SJCRH30 (cell line): ENCODE measurements around the gene CRLF1. TPM values are rescaled to one million over a fixed set of nuclear protein-coding genes. Genes with fewer than 3 reads are reported as not detected.
A peak's percentile ranks its signal among the peaks of the same experiment; 100 is the strongest.

Experiments used
- DNase-seq, 2 experiments: peaks; one replicate each; pipeline ENCODE4 v3.0.0-alpha.2; 2015 to 2020
- H3K27ac ChIP-seq: fragments of 250-450 bp; sonication (Bioruptor Pico); 2 replicates; pipeline ENCODE4 v1.5.1; 2020; ENCODE audit warnings: mild to moderate bottlenecking, moderate library complexity
- H3K27me3 ChIP-seq: fragments of 250-450 bp; sonication (Bioruptor Pico); 2 replicates; pipeline ENCODE4 v1.5.1; 2020; ENCODE audit warnings: mild to moderate bottlenecking, moderate library complexity
- H3K36me3 ChIP-seq: fragments of 250-450 bp; sonication (Bioruptor Pico); 2 replicates; pipeline ENCODE4 v1.5.1; 2020; ENCODE audit warnings: mild to moderate bottlenecking, moderate library complexity
- H3K4me1 ChIP-seq: fragments of 250-450 bp; sonication (Bioruptor Pico); 2 replicates; pipeline ENCODE4 v1.5.1; 2020; ENCODE audit warnings: mild to moderate bottlenecking, moderate library complexity
- H3K4me3 ChIP-seq: fragments of 250-450 bp; sonication (Bioruptor Pico); 2 replicates; pipeline ENCODE4 v1.5.1; 2020; ENCODE audit warnings: mild to moderate bottlenecking, moderate library complexity
- H3K9me3 ChIP-seq: fragments of 250-450 bp; sonication (Bioruptor Pico); replicated peaks from 2 replicates; pipeline ENCODE4 v1.5.1; 2020; ENCODE audit warnings: mild to moderate bottlenecking, moderate library complexity
- total RNA-seq: library from RNA; depleted of rRNA; stranded (reverse); fragments of >200 nt; shearing (Covaris generic); gene quantifications from 2 replicates; pipeline ENCODE4 v1.2.3, GENCODE V29; 2014

Gene CRLF1
- total RNA-seq, 1 experiment from 2014 or later = 20.6 TPM

- no peak for DNase-seq
- H3K36me3 ChIP-seq = no peaks in the 10 kb centered on the region
- peaks cover 12% of the 10 kb centered on the region for H3K4me1 ChIP-seq
- no peak overlapping the region for H3K4me3 ChIP-seq
- H3K27me3 ChIP-seq = no peaks in the 10 kb centered on the region
- H3K27ac ChIP-seq = no peak overlapping the region
- H3K9me3 ChIP-seq = no peaks in the 10 kb centered on the region
These were observed 37.8 kb upstream of the CRLF1 start for GRCh38 chr19:18644196-18645034.

DNA sequence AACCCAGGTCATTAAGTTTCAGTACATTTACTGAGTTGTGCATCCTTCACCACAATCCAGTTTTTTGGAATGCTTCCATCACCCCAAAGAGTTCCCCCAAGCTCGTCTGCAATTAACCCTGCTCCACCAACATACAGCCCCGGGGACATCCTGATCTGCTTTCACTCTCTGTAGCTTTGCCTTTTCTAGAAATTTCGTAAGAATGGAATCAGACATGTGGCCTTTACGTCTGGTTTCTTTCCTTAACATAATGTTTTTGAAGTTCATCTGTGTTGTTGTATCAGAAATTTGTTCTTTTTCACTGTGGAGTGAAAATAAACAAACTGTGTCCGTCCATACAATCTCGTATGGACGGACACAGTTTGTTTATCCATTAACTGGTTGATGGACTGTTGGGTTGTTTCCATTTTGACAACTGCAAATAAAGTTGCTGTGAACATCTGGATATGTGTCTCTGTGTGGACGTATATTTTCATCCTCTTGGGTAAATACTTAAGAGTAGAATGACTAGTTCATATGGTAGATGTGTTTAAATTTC is 33.2 kb upstream of the CRLF1 start:
- Histone ChIP-seq H3K36me3 (no peaks in the 10 kb centered on the region), H3K27me3 (0 out of 2 replicates have a peak, but pooled peaks cover 7% of the 10 kb centered on the region), H3K27ac (no peak overlapping the region), H3K4me3 (no peak overlapping the region), H3K9me3 (no peaks in the 10 kb centered on the region), H3K4me1 (no peaks in the 10 kb centered on the region)
- no peak for DNase-seq

- 0 out of 2 replicates have a peak, but pooled peaks cover 10% of the 10 kb centered on the region for H3K27me3 ChIP-seq
- H3K36me3 ChIP-seq = no peaks in the 10 kb centered on the region
- no peaks in the 10 kb centered on the region for H3K4me1 ChIP-seq
- no peaks in the 10 kb centered on the region for H3K9me3 ChIP-seq
- H3K4me3 ChIP-seq = no peak overlapping the region
- H3K27ac ChIP-seq = no peak overlapping the region
- DNase-seq = no peak
These were observed 31.4 kb upstream of the CRLF1 start for GRCh38 chr19:18637673-18638630.

DNA sequence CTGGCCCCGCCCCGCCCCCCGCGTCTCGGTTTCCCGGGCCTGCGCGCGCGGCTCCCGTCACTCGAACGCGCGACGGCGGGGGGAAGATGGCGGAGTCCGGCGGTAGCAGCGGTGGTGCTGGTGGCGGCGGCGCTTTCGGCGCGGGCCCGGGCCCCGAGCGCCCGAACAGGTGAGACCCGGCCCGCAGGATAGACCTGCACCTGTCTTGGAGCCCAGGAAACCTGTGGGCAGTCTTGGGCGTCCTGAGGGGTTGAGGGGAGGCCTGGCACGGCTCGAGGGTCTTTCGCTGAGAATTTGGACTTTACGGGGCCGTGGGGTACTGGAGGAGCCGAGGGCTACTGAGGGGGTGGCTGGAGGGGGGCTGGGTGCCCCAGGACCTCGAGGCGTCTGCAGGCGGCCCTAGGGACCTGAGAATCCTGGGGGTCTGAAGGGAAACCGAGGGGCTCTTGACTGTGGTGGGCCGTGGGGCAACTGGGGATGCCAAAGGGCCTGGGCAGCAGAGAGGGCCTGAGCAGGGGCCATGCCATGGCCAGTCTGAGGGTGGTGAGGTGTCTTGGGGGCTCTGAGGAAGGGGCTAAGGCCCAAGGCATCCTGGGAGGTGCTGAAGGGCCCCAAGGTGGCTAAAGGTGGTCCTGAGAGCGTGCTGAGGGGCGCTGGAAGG is 30.5 kb upstream of the CRLF1 start, which contains the start of gene KLHL26:
KLHL26 (plus strand) TSS at position 60 of the 661 bp plus-strand sequence; CDS start at position 87, 27 bp downstream.
- Histone ChIP-seq H3K36me3 (no peaks in the 10 kb centered on the region), H3K9me3 (no peaks in the 10 kb centered on the region), H3K4me1 (no peaks in the 10 kb centered on the region), H3K27ac (no peak within 1 kb of the TSS), H3K4me3 (peak within 1 kb of the TSS; percentile 59), H3K27me3 (0 out of 2 replicates have a peak, but pooled peaks cover 10% of the 10 kb centered on the region)
- no peak for DNase-seq

DNA sequence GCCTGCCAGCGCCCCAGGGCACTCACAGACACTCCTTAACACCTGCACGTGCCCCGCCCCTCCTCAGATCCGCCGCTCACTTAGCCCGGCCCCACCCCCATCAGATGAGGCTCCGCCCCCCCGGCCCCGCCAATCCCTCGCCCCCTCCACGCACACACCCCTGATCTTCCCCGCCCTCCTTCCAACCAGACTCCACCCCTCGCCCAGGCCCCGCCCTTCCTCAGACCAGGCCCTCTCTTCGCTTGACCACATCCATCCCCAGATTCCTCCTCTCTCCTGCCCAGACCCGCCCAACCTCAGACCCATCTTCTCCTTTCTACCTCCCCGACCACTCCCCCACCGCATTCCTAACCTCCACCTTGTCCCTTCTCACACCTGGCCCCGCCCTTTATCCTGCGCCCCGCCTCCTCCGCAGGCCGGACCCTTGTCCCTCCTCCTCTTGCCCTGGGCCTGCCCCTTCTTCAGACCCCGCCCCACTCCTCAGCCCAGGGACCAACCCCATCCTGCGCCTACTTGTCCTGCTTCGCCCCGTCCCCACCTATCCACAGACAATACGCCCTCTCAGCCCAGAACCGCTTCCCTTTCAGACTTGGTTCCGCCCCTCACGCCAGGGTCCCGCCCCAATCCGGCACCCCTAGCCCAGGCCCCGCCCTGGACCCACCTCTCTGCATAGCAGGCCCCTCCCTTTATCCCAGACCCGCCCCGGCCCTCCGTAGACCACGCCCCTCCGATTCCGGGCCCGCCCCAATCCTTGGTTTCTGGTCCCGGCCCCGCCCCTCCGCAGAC is 29.8 kb upstream of the CRLF1 start:
- H3K27ac ChIP-seq = no peak overlapping the region
- H3K27me3 ChIP-seq = 0 out of 2 replicates have a peak, but pooled peaks cover 10% of the 10 kb centered on the region
- H3K36me3 ChIP-seq = no peaks in the 10 kb centered on the region

DNA sequence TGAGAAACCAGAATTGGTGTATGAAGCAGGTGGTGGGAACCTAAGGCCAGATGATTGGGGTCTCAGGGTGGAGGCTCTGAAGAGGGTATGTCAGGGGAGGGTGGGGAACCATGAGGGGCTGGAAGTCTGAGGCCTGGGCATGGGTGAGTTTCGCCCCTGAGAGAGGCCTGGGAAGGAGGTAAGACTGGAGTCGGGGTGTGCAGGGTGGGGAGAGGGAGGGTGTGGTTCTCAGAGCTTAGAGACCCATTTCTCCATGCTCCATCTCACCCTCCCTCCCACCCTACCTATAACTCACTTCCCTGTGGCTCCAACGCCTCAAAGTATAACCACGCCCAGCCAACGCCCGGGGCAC is 29.2 kb upstream of the CRLF1 start:
- Histone ChIP-seq H3K4me3 (no peak overlapping the region), H3K27ac (no peak overlapping the region)

More for the DNA sequence above, 29.8 kb upstream of the CRLF1 start:
- H3K9me3 ChIP-seq = no peaks in the 10 kb centered on the region
- H3K4me3 ChIP-seq = peak overlapping the region; percentile 59
- no peaks in the 10 kb centered on the region for H3K4me1 ChIP-seq
- peak; percentile 78 for DNase-seq

DNA sequence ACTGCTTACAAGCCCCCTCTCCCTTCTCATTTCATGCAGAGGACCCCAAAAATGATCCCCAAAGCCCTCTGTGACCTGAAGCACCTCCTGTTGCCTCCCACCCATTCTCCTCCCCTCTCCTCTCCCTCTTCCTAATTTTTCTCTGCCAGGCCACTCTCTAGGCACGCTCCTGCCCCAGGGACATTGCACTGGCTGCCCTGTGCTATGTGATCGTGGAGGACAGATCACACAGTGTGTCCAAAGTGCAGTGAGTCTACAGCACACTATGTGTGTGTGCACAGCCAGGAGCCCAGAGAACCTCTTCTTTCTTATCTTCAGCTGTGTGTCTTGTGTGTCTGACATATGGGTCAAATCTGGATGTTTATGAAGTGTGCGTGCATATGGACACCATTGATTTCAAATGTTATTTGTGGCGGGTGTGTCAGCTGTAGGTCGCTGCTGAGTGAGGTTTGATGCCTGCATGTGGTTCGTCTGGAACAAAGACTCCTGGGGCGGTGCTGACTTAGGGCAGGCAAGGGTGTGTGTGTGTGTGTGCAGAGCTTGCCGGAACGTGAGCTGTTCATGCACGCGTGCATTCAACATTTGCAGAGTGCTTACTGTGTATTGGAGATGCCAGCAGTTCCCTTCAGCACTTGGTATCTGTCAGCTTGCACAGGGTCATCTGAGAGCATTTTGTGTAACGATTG is 28.2 kb upstream of the CRLF1 start:
- 0 out of 2 replicates have a peak, but pooled peaks cover 10% of the 10 kb centered on the region for H3K27me3 ChIP-seq
- H3K27ac ChIP-seq = no peak overlapping the region
- no peak for DNase-seq
- H3K36me3 ChIP-seq = no peaks in the 10 kb centered on the region
- H3K4me3 ChIP-seq = no peak overlapping the region
- no peaks in the 10 kb centered on the region for H3K9me3 ChIP-seq
- no peaks in the 10 kb centered on the region for H3K4me1 ChIP-seq

More for the DNA sequence above, 29.2 kb upstream of the CRLF1 start:
- Histone ChIP-seq H3K27me3 (0 out of 2 replicates have a peak, but pooled peaks cover 10% of the 10 kb centered on the region), H3K4me1 (no peaks in the 10 kb centered on the region), H3K9me3 (no peaks in the 10 kb centered on the region), H3K36me3 (no peaks in the 10 kb centered on the region)
- no peak for DNase-seq

DNA sequence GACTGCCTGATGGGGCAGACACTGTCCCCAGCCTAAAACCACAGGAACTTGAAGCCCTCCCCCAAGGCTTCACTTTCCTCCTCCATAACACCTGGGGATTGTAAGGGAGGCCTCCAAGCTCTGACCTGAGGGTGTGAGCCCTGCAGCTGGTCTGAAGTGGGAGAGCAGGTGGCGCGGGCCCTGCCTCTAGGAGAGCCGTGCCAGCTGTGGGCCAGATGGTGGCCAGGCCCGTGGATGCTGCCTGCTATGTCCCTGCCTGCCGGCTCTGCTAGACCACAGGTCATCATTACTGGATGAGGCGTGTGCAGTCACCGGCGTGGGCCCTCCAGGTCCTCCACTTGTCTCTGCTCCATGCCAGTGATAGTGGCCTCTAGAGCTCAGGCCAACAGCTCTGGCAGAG is 26.7 kb upstream of the CRLF1 start:
- H3K27me3 ChIP-seq = 0 out of 2 replicates have a peak, but pooled peaks cover 10% of the 10 kb centered on the region
- H3K36me3 ChIP-seq = no peaks in the 10 kb centered on the region
- DNase-seq = peak; percentile 38 to 55
- no peak overlapping the region for H3K27ac ChIP-seq
- H3K9me3 ChIP-seq = no peaks in the 10 kb centered on the region
- no peak overlapping the region for H3K4me3 ChIP-seq
- no peaks in the 10 kb centered on the region for H3K4me1 ChIP-seq

DNA sequence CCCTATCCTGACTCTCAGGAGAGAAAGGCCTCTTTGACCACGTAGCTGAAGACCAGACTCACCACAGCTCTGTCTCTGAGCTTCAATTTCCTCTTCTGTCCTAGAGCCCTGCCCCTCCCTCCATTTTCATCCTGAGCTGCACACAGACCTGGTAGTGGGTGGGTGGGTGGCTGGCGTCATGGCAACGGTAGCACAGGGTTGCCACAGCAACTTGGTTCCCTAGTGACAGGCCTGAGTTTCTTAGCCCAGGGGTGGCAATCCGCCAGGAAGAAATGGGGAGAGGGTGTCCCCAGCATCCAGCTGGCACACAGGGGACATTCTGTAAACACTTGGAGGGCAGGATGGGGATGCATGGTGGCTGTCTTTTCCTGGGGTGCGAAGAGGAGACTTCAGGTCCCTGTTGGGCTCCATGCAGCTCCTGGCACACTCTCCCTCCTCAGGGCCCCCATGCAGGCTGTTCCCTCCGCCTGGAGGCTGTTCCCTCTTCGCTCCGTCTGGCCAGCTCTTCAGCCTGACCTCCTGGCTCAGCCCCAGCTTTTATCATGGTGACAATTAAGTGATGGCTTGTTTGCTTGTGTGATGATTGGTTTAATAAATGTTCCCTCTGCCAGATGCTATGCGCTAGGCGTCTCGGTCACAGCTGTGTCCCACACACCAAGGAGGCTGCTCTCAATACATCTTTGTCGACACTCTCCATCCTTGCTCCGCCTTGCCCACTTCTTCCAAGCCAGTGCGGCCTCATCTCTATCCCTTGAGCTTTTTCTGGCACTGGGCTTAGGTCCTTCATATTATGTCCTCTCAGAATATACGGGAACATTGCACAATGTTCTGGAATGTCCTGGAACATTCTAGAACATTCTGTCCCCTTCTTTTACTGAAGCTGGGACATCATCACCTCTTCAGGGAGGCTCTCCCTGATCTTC is 22.8 kb upstream of the CRLF1 start:
- H3K4me3 ChIP-seq = no peak overlapping the region
- no peak for DNase-seq
- H3K36me3 ChIP-seq = no peaks in the 10 kb centered on the region

GRCh38 chr19:18626906-18627305 is 20.3 kb upstream of the CRLF1 start:
- no peak overlapping the region for H3K27ac ChIP-seq
- H3K36me3 ChIP-seq = no peaks in the 10 kb centered on the region
- H3K4me3 ChIP-seq = no peak overlapping the region
- 0 out of 2 replicates have a peak, but pooled peaks cover 2% of the 10 kb centered on the region for H3K27me3 ChIP-seq
- no peak for DNase-seq
- H3K4me1 ChIP-seq = no peaks in the 10 kb centered on the region
- no peaks in the 10 kb centered on the region for H3K9me3 ChIP-seq

More for the DNA sequence above, 22.8 kb upstream of the CRLF1 start:
- Histone ChIP-seq H3K27me3 (0 out of 2 replicates have a peak, but pooled peaks cover 3% of the 10 kb centered on the region), H3K4me1 (no peaks in the 10 kb centered on the region), H3K27ac (no peak overlapping the region), H3K9me3 (no peaks in the 10 kb centered on the region)

DNA sequence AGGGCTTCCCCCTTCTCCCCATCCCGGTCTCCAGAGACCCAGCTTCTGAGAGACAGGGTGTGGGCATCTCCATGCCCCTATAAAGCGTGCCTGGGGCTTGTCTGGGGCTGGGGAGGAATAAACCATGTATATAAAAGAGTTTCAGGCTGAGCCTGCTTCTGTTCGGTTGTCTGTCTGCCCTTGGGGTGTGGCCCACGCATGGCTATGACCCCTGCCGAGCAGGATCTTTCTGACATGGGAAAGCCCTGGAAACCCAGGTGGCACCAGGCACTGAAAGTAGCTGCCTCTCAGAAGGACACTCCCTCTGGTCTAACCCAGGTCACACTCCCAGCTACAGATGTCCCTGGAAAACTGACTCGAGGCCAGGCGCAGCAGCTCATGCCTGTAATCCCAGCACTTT is 14.3 kb upstream of the CRLF1 start:
- Histone ChIP-seq H3K27me3 (no peaks in the 10 kb centered on the region), H3K27ac (no peak overlapping the region), H3K4me1 (no peaks in the 10 kb centered on the region), H3K9me3 (no peaks in the 10 kb centered on the region), H3K4me3 (no peak overlapping the region), H3K36me3 (no peaks in the 10 kb centered on the region)
- no peak for DNase-seq

- peaks cover 2% of the 10 kb centered on the region for H3K27me3 ChIP-seq
- no peaks in the 10 kb centered on the region for H3K4me1 ChIP-seq
- H3K27ac ChIP-seq = no peak overlapping the region
- H3K36me3 ChIP-seq = no peaks in the 10 kb centered on the region
- no peaks in the 10 kb centered on the region for H3K9me3 ChIP-seq
- H3K4me3 ChIP-seq = no peak overlapping the region
- no peak for DNase-seq
These were observed 13.7 kb upstream of the CRLF1 start for GRCh38 chr19:18620311-18620710.
